Liver (tissue), 9 donors: ENCODE data around the gene RASIP1. TPM values are rescaled to one million over a fixed set of nuclear protein-coding genes. Genes with fewer than 3 reads are reported as not detected.
"Not testable (repeated sequence)": the region's sequence is repeated elsewhere in the genome, so short reads cannot be mapped to it uniquely, and the experiment has no call there.

Experiments used
- DNase-seq: peaks from one replicate; pipeline ENCODE4 v3.0.0-alpha.2; 2017; ENCODE audit warnings: low spot score
- H3K27ac ChIP-seq, 2 donors: one replicate each; pipeline ENCODE4 v1.7.0; 2013; ENCODE audit warnings: inconsistent platforms in 2 of 2, low read length in 2 of 2, control low read depth in 1 of 2, low read depth in 1 of 2, mild to moderate bottlenecking in 1 of 2
- H3K27me3 ChIP-seq, 4 donors: one replicate each; pipeline versions ENCODE4 v1.6.1 to v1.7.0; 2013; ENCODE audit warnings: low read length in 3 of 4, inconsistent platforms in 1 of 4, mild to moderate bottlenecking in 1 of 4, moderate library complexity in 1 of 4; ENCODE audit not compliant: control insufficient read depth in 4 of 4, insufficient read depth in 4 of 4
- H3K36me3 ChIP-seq, 4 donors: one replicate each; pipeline versions ENCODE4 v1.6.1 to v1.7.0; 2013; ENCODE audit warnings: low read length in 3 of 4, mild to moderate bottlenecking in 3 of 4, low read depth in 1 of 4, moderate library complexity in 1 of 4; ENCODE audit not compliant: control insufficient read depth in 4 of 4, insufficient read depth in 3 of 4
- H3K4me1 ChIP-seq, 4 donors: one replicate each; pipeline versions ENCODE4 v1.6.1 to v1.7.0; 2013; ENCODE audit warnings: low read length in 3 of 4, mild to moderate bottlenecking in 3 of 4, moderate library complexity in 1 of 4; ENCODE audit not compliant: control insufficient read depth in 4 of 4, insufficient read depth in 4 of 4
- H3K4me3 ChIP-seq, 3 donors: one replicate each; pipeline versions ENCODE4 v1.6.1 to v1.7.0; 2013; ENCODE audit warnings: low read length in 3 of 3, control low read depth in 1 of 3, low read depth in 1 of 3, mild to moderate bottlenecking in 1 of 3
- H3K9ac ChIP-seq, 2 donors: one replicate each; pipeline ENCODE4 v1.7.0; 2013; ENCODE audit warnings: low read length in 2 of 2, mild to moderate bottlenecking in 2 of 2, moderate library complexity in 2 of 2, control low read depth in 1 of 2, low read depth in 1 of 2
- H3K9me3 ChIP-seq, 4 donors: one replicate each; pipeline versions ENCODE4 v1.6.1 to v1.7.0; 2013; ENCODE audit warnings: low read length in 3 of 4; ENCODE audit not compliant: control insufficient read depth in 4 of 4
- CTCF ChIP-seq: fragments of 150-350 bp; IDR thresholded peaks from 2 replicates; pipeline ENCODE4 v1.5.1; 2017; ENCODE audit warnings: improper control_type of control experiment, low read depth, low read length; ENCODE audit not compliant: missing input control
- EGR1 ChIP-seq, 2 donors: IDR thresholded peaks; 2 replicates each; pipeline ENCODE4 v1.6.1; 2016 to 2018; ENCODE audit warnings: antibody characterized with exemption in 2 of 2, low read depth in 2 of 2
- GABPA ChIP-seq, 2 donors: IDR thresholded peaks in 1 of 2; conservative IDR thresholded peaks in 1 of 2; 2 replicates each; pipeline ENCODE4 v1.6.1; 2016; ENCODE audit warnings: antibody characterized with exemption in 2 of 2, mild to moderate bottlenecking in 1 of 2, moderate library complexity in 1 of 2
- HNF4A ChIP-seq, 2 donors: conservative IDR thresholded peaks; 2 replicates each; pipeline ENCODE4 v1.6.1; 2016; ENCODE audit warnings: antibody characterized with exemption in 2 of 2, mild to moderate bottlenecking in 2 of 2
- HNF4G ChIP-seq: IDR thresholded peaks from 2 replicates; pipeline ENCODE4 v1.6.1; 2016; ENCODE audit warnings: antibody characterized with exemption
- MAX ChIP-seq: IDR thresholded peaks from 2 replicates; pipeline ENCODE4 v1.6.1; 2016; ENCODE audit warnings: antibody characterized with exemption
- NR2F2 ChIP-seq: IDR thresholded peaks from 2 replicates; pipeline ENCODE4 v1.6.1; 2016; ENCODE audit warnings: antibody characterized with exemption
- RAD21 ChIP-seq, 2 donors: IDR thresholded peaks; 2 replicates each; pipeline ENCODE4 v1.6.1; 2016; ENCODE audit warnings: antibody characterized with exemption in 2 of 2, mild to moderate bottlenecking in 2 of 2
- TAF1 ChIP-seq: conservative IDR thresholded peaks from 2 replicates; pipeline ENCODE4 v1.6.1; 2016; ENCODE audit warnings: antibody characterized with exemption, mild to moderate bottlenecking
- YY1 ChIP-seq: IDR thresholded peaks from 2 replicates; pipeline ENCODE4 v1.6.1; 2016; ENCODE audit warnings: antibody characterized with exemption, mild to moderate bottlenecking
- WGBS: extraction: QIAGEN DNeasy Blood & Tissue Kit; methylation state at CpG from one replicate; pipeline ENCODE4 v1.1.7; 2013; 5-methylcytosine and 5-hydroxymethylcytosine counted together
- polyA plus RNA-seq, 2 donors: library from polyadenylated mRNA; stranded (reverse) in 1 of 2; unstranded in 1 of 2; fragments of 200-250 nt in 1 of 2; fragments of >200 nt in 1 of 2; fragmentation: Nextera tagmentation in 1 of 2; extraction: Ambion mirVana in 1 of 2; gene quantifications; one replicate each; pipeline versions ENCODE4 v1.2.1 to v1.2.3, GENCODE V29; 2013 to 2015
- total RNA-seq, 2 donors: library from RNA; depleted of rRNA; stranded (reverse); fragments of >200 nt; gene quantifications; one replicate each; pipeline ENCODE4 v1.2.3, GENCODE V29; 2014
- donor health status: healthy.
- donor health status: healthy.
- donor health status: healthy.
- donor health status: healthy.
- donor health status: healthy.

RASIP1 gene
- total and polyA plus RNA-seq, 4 donors: 1.8 to 5.4 (median 4.5) TPM

- H3K27ac ChIP-seq: no peak overlapping the region
- TF ChIP-seq MAX: no peak
- no peak for TF ChIP-seq CTCF
- TF ChIP-seq GABPA (IDR thresholded peaks at IDR 0.05 in 1 of 2, conservative IDR thresholded peaks at IDR 0.05 in 1 of 2): no peak
- no peak for TF ChIP-seq EGR1 (IDR thresholded peaks at IDR 0.05; ENCODE audit: low read depth in 2 of 2)
- no peak for TF ChIP-seq NR2F2
- WGBS: 97% methylated on average over 3 of the region's 3 CpGs
- H3K36me3 ChIP-seq: no peaks in the 10 kb centered on the region
- H3K9me3 ChIP-seq: no peaks in the 10 kb centered on the region
- no peak overlapping the region for H3K4me3 ChIP-seq
- peaks cover 4 to 8% (median 7%) of the 10 kb centered on the region in 4 donors for H3K4me1 ChIP-seq
- no peak overlapping the region for H3K9ac ChIP-seq
- H3K27me3 ChIP-seq: no peaks in the 10 kb centered on the region
- DNase-seq: no peak
Observed at GRCh38 chr19:48687776-48688175, 52.6 kb downstream of the RASIP1 start.

- H3K4me1 ChIP-seq, H3K27ac ChIP-seq, H3K9me3 ChIP-seq, H3K9ac ChIP-seq, H3K27me3 ChIP-seq, DNase-seq, H3K36me3 ChIP-seq, H3K4me3 ChIP-seq: not testable (repeated sequence)
- WGBS: 94% methylated on average over 7 of the region's 7 CpGs
Observed at GRCh38 chr19:48686637-48687036, 53.8 kb downstream of the RASIP1 start.

GRCh38 chr19:48686088-48686487, 54.3 kb downstream of the RASIP1 start:
- no peak overlapping the region for H3K27ac ChIP-seq
- TF ChIP-seq YY1: no peak
- no peak for TF ChIP-seq HNF4A (conservative IDR thresholded peaks at IDR 0.05)
- no peak overlapping the region for H3K4me3 ChIP-seq
- 92% methylated on average over 3 of the region's 3 CpGs for WGBS
- no peak overlapping the region for H3K9ac ChIP-seq
- H3K4me1 ChIP-seq: peaks cover 4 to 8% (median 7%) of the 10 kb centered on the region in 4 donors
- H3K9me3 ChIP-seq: no peaks in the 10 kb centered on the region
- no peak for DNase-seq
- no peaks in the 10 kb centered on the region for H3K36me3 ChIP-seq
- H3K27me3 ChIP-seq: no peaks in the 10 kb centered on the region

GRCh38 chr19:48685583-48685982, 54.8 kb downstream of the RASIP1 start:
- 91% methylated on average over 9 of the region's 9 CpGs for WGBS
- Histone ChIP-seq H3K36me3 (no peaks in the 10 kb centered on the region), H3K9ac (no peak overlapping the region), H3K9me3 (no peaks in the 10 kb centered on the region), H3K27ac (no peak overlapping the region), H3K4me3 (no peak overlapping the region), H3K27me3 (no peaks in the 10 kb centered on the region), H3K4me1 (peaks cover 4 to 8% (median 7%) of the 10 kb centered on the region in 4 donors)
- TF ChIP-seq MAX (no peak), CTCF (no peak), HNF4G (no peak), TAF1 (no peak), YY1 (no peak), RAD21 (IDR thresholded peaks at IDR 0.05) (no peak)
- no peak for DNase-seq
